HepG2 (cell line): ENCODE results near the gene PATZ1. TPM values are rescaled to one million over a fixed set of nuclear protein-coding genes. Genes with fewer than 3 reads are reported as not detected.

Source experiments
- ARNTL ChIP-seq: sonication (generic); formaldehyde crosslinking; IDR thresholded peaks from 2 replicates; pipeline ENCODE4 v1.4.0; 2020; ENCODE audit warnings: mild to moderate bottlenecking, missing genetic modification reagents
- DNMT1 ChIP-seq: sonication (generic); formaldehyde crosslinking; IDR thresholded peaks from 2 replicates; pipeline ENCODE4 v1.5.1; 2020; ENCODE audit warnings: mild to moderate bottlenecking, missing genetic modification reagents
- ELF3 ChIP-seq: IDR thresholded peaks from 2 replicates; pipeline ENCODE4 v1.6.1; 2016; ENCODE audit warnings: missing genetic modification reagents, missing compliant biosample characterization
- ETS1 ChIP-seq: sonication (generic); formaldehyde crosslinking; IDR thresholded peaks from 2 replicates; pipeline ENCODE4 v1.4.0; 2020; ENCODE audit warnings: missing genetic modification reagents
- IKZF1 ChIP-seq: fragments of 450-650 bp; IDR thresholded peaks from 2 replicates; pipeline ENCODE4 v1.7.1; 2016
- JUN ChIP-seq: sonication (generic); formaldehyde crosslinking; IDR thresholded peaks from 2 replicates; pipeline ENCODE4 v1.4.0; 2020; ENCODE audit warnings: mild to moderate bottlenecking, missing genetic modification reagents
- KAT2B ChIP-seq: fragments of 150-350 bp; IDR thresholded peaks from 2 replicates; pipeline ENCODE4 v1.6.1; 2014; ENCODE audit warnings: low read depth, low read length, borderline replicate concordance
- KLF11 ChIP-seq: IDR thresholded peaks from 2 replicates; pipeline ENCODE4 v1.6.1; 2016; ENCODE audit warnings: missing compliant biosample characterization
- NR2F6 ChIP-seq, 2 experiments: IDR thresholded peaks; 2 replicates each; pipeline ENCODE4 v1.6.1; 2016; ENCODE audit warnings: antibody characterized with exemption in 1 of 2, mild to moderate bottlenecking in 1 of 2
- PRPF4 ChIP-seq: fragments of 200-400 bp; formaldehyde crosslinking; IDR thresholded peaks from 2 replicates; pipeline ENCODE4 v1.6.1; 2016; ENCODE audit warnings: low read length, low read depth; ENCODE audit not compliant: poor library complexity, severe bottlenecking
- RBFOX2 ChIP-seq: fragments of 200-400 bp; formaldehyde crosslinking; IDR thresholded peaks from 2 replicates; pipeline ENCODE4 v1.6.1; 2017; ENCODE audit warnings: low read depth, mild to moderate bottlenecking, low read length
- ZFP36L1 ChIP-seq: sonication (generic); formaldehyde crosslinking; IDR thresholded peaks from 2 replicates; pipeline ENCODE4 v1.8.0; 2022; ENCODE audit warnings: mild to moderate bottlenecking, missing genetic modification reagents, moderate library complexity
- ZKSCAN5 ChIP-seq: sonication (generic); formaldehyde crosslinking; IDR thresholded peaks from 2 replicates; pipeline ENCODE4 v1.5.1; 2020; ENCODE audit warnings: mild to moderate bottlenecking, missing genetic modification reagents
- ZNF160 ChIP-seq: sonication (generic); formaldehyde crosslinking; IDR thresholded peaks from 2 replicates; pipeline ENCODE4 v1.8.0; 2022; ENCODE audit warnings: mild to moderate bottlenecking, inconsistent platforms, missing genetic modification reagents
- ZNF431 ChIP-seq: sonication (generic); formaldehyde crosslinking; IDR thresholded peaks from 2 replicates; pipeline ENCODE4 v1.9.0; 2022; ENCODE audit warnings: missing genetic modification reagents, low read depth, mild to moderate bottlenecking, borderline replicate concordance
- ZNF639 ChIP-seq: conservative IDR thresholded peaks from 2 replicates; pipeline ENCODE4 v1.6.1; 2018; ENCODE audit warnings: missing genetic modification reagents
- ZNF770 ChIP-seq: sonication (generic); formaldehyde crosslinking; IDR thresholded peaks from 2 replicates; pipeline ENCODE4 v1.5.0; 2020; ENCODE audit warnings: mild to moderate bottlenecking, missing genetic modification reagents
- polyA plus RNA-seq, 8 experiments: library from polyadenylated mRNA; depleted of rRNA in 3 of 8; stranded (reverse) in 7 of 8; unstranded in 1 of 8; fragments of >200 nt; fragmentation: Illumina TruSeq in 4 of 8; extraction: Trizol in 4 of 8; gene quantifications; 2 replicates each; pipeline versions ENCODE4 v1.2.1 to v1.2.3, GENCODE V29; 2011 to 2016; ENCODE audit warnings: low read depth in 4 of 8, missing spikeins in 1 of 8, mixed read lengths in 1 of 8; ENCODE audit not compliant: insufficient read depth in 1 of 8
- total RNA-seq, 5 experiments: library from RNA; depleted of rRNA; stranded (reverse); fragments of >200 nt; fragmentation: Illumina TruSeq; extraction: Trizol; gene quantifications; 2 replicates each; pipeline ENCODE4 v1.2.3, GENCODE V29; 2016; ENCODE audit warnings: low read depth in 1 of 5
- TF ChIP-seq, protein P1 (sequence below): IDR thresholded peaks from 2 replicates; pipeline ENCODE4 v1.6.1; 2016; ENCODE audit warnings: control low read depth
- TF ChIP-seq, protein P2 (sequence below): IDR thresholded peaks from 2 replicates; pipeline ENCODE4 v1.6.1; 2016; ENCODE audit warnings: mild to moderate bottlenecking
- TF ChIP-seq, protein P3 (sequence below): sonication (generic); formaldehyde crosslinking; IDR thresholded peaks from 2 replicates; pipeline ENCODE4 v1.4.0; 2020; ENCODE audit warnings: mild to moderate bottlenecking, missing genetic modification reagents, borderline replicate concordance

Gene PATZ1
- total and polyA plus RNA-seq, 2 of the 13 experiments (the other 11 are each of a cell fraction or from before 2014, with no cell fraction given), result 24.9 to 30.5 TPM

DNA sequence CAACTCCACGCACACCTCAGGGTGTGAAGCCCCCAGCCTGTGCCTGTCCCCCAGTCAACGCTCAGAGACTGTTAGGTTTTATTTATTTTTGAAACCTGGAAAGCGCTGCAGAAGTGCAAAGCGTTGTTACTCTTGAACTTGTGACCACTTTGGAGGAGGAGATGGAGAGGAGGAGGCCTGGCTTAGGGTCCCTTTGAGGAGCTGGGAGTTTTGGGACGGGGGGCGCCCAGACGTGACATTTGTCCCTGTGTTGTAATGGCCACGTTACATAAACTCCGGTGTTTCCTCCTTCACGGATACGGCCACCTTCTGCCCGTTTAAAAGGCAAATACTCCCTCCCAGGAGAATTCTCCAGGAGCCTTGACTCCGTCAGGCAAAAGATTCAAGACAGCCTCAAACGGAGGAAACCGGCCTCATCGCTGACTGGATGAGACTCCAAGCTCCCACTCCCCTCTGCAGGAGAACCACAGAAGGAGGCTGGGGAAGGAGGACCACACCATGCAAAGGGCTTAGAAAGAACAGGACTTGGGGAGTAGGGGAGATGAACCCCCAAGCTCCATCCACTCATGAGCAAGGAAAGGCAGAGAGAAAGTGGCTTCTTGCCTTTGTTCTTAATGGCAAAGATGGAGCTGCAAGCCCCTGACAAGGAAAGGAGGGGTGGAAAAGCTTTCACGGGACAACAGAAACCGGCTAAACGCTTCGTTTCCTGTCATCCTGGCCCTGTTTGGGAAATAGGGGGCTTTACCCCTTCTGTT, 54.5 kb downstream of the PATZ1 start (continued):
- TF ChIP-seq, protein P1, sequence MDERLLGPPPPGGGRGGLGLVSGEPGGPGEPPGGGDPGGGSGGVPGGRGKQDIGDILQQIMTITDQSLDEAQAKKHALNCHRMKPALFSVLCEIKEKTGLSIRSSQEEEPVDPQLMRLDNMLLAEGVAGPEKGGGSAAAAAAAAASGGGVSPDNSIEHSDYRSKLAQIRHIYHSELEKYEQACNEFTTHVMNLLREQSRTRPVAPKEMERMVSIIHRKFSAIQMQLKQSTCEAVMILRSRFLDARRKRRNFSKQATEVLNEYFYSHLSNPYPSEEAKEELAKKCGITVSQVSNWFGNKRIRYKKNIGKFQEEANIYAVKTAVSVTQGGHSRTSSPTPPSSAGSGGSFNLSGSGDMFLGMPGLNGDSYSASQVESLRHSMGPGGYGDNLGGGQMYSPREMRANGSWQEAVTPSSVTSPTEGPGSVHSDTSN (CRISPR knock-in tag), result no peak
- TF ChIP-seq ZNF770 (CRISPR knock-in tag) (0 out of 2 replicates have a peak, but pooled peaks have one; percentile 49), PRPF4 (no peak), ELF3 (CRISPR knock-in tag) (no peak), KAT2B (no peak), ZNF639 (CRISPR knock-in tag) (no peak), ETS1 (CRISPR knock-in tag) (no peak), NR2F6 (IDR thresholded peaks at IDR 0.05) (no peak), NR2F6 (CRISPR knock-in tag; IDR thresholded peaks at IDR 0.05) (no peak), ZKSCAN5 (CRISPR knock-in tag) (no peak), DNMT1 (CRISPR knock-in tag) (0 out of 2 replicates have a peak, but pooled peaks have one; percentile 44), RBFOX2 (no peak), JUN (CRISPR knock-in tag) (no peak), KLF11 (CRISPR knock-in tag) (no peak), IKZF1 (no peak), ARNTL (CRISPR knock-in tag) (no peak; the same call in 1 of the 2 replicates), ZFP36L1 (CRISPR knock-in tag) (no peak), ZNF160 (0 out of 2 replicates have a peak, but pooled peaks have one; percentile 3), ZNF431 (no peak)
- TF ChIP-seq, protein P2, sequence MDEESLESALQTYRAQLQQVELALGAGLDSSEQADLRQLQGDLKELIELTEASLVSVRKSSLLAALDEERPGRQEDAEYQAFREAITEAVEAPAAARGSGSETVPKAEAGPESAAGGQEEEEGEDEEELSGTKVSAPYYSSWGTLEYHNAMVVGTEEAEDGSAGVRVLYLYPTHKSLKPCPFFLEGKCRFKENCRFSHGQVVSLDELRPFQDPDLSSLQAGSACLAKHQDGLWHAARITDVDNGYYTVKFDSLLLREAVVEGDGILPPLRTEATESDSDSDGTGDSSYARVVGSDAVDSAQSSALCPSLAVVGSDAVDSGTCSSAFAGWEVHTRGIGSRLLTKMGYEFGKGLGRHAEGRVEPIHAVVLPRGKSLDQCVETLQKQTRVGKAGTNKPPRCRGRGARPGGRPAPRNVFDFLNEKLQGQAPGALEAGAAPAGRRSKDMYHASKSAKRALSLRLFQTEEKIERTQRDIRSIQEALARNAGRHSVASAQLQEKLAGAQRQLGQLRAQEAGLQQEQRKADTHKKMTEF (CRISPR knock-in tag), result no peak
- TF ChIP-seq, protein P3, sequence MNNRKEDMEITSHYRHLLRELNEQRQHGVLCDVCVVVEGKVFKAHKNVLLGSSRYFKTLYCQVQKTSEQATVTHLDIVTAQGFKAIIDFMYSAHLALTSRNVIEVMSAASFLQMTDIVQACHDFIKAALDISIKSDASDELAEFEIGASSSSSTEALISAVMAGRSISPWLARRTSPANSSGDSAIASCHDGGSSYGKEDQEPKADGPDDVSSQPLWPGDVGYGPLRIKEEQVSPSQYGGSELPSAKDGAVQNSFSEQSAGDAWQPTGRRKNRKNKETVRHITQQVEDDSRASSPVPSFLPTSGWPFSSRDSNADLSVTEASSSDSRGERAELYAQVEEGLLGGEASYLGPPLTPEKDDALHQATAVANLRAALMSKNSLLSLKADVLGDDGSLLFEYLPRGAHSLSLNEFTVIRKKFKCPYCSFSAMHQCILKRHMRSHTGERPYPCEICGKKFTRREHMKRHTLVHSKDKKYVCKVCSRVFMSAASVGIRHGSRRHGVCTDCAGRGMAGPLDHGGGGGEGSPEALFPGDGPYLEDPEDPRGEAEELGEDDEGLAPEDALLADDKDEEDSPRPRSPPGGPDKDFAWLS (CRISPR knock-in tag), result peak; percentile 49; the same call in 1 of the 2 replicates
